C4-2B (cell line): ENCODE measurements around the gene CD44.

Source experiments
- H3K27ac ChIP-seq: fragments of 450-650 bp; 2 replicates; pipeline ENCODE4 v1.5.1; 2017
- CTCF ChIP-seq: fragments of 450-650 bp; conservative IDR thresholded peaks from 2 replicates; pipeline ENCODE4 v1.5.1; 2017; ENCODE audit warnings: mild to moderate bottlenecking
- ZFX ChIP-seq: fragments of 450-650 bp; IDR thresholded peaks from 2 replicates; pipeline ENCODE4 v1.6.1; 2017

Gene CD44

GRCh38 chr11:35121326-35121865 is 17.6 kb upstream of the CD44 start:
- no peak overlapping the region for H3K27ac ChIP-seq
- no peak for TF ChIP-seq ZFX
- no peak for TF ChIP-seq CTCF

GRCh38 chr11:35122308-35122707 is 16.7 kb upstream of the CD44 start:
- no peak overlapping the region for H3K27ac ChIP-seq
- TF ChIP-seq ZFX (no peak), CTCF (no peak)

- TF ChIP-seq ZFX (no peak), CTCF (no peak)
- no peak overlapping the region for H3K27ac ChIP-seq
Observed at GRCh38 chr11:35126000-35126878, 12.7 kb upstream of the CD44 start.

GRCh38 chr11:35126879-35127581 is 11.9 kb upstream of the CD44 start:
- no peak overlapping the region for H3K27ac ChIP-seq
- no peak for TF ChIP-seq CTCF

GRCh38 chr11:35127619-35128018 is 11.4 kb upstream of the CD44 start:
- H3K27ac ChIP-seq = no peak overlapping the region

GRCh38 chr11:35131094-35131493 is 7.9 kb upstream of the CD44 start:
- no peak overlapping the region for H3K27ac ChIP-seq
- no peak for TF ChIP-seq CTCF
- TF ChIP-seq ZFX = no peak

More at GRCh38 chr11:35127619-35128018, 11.4 kb upstream of the CD44 start:
- TF ChIP-seq ZFX = no peak
- TF ChIP-seq CTCF = no peak

GRCh38 chr11:35131886-35132285 is 7.1 kb upstream of the CD44 start:
- TF ChIP-seq CTCF (no peak), ZFX (no peak)
- no peak overlapping the region for H3K27ac ChIP-seq
